Prostate gland (tissue), 2 donors: ENCODE results near the gene E2F1. TPM values are rescaled to one million over a fixed set of nuclear protein-coding genes. Genes with fewer than 3 reads are reported as not detected.

Experiments used
- DNase-seq: peaks from one replicate; pipeline ENCODE4 v3.0.0-alpha.2; 2019; ENCODE audit warnings: low spot score
- H3K27ac ChIP-seq, 2 donors: fragments of 200-600 bp; sonication (generic); 2 replicates each; pipeline ENCODE4 v1.5.1; 2017 to 2019
- H3K27me3 ChIP-seq: fragments of 200-600 bp; sonication (generic); replicated peaks from 2 replicates; pipeline ENCODE4 v1.5.1; 2019; ENCODE audit not compliant: insufficient read depth
- H3K36me3 ChIP-seq, 2 donors: fragments of 200-600 bp; sonication (generic); 1 replicate in 1 of 2; 2 replicates in 1 of 2; pipeline versions ENCODE4 v1.5.1 to v1.8.1; 2017 to 2019
- H3K4me1 ChIP-seq: fragments of 200-600 bp; sonication (generic); replicated peaks from 2 replicates; pipeline ENCODE4 v1.5.1; 2019
- H3K4me3 ChIP-seq, 2 donors: fragments of 200-600 bp; sonication (generic); 2 replicates each; pipeline ENCODE4 v1.5.1; 2017 to 2019
- H3K9me3 ChIP-seq: fragments of 200-600 bp; sonication (generic); 2 replicates; pipeline ENCODE4 v1.5.1; 2017
- POLR2A ChIP-seq: fragments of 450-650 bp; IDR thresholded peaks from one replicate; pipeline ENCODE4 v1.6.1; 2016; ENCODE audit warnings: antibody characterized with exemption, mild to moderate bottlenecking
- POLR2AphosphoS5 ChIP-seq: sonication (generic); formaldehyde crosslinking; IDR thresholded peaks from one replicate; pipeline ENCODE4 v1.6.1; 2017; ENCODE audit warnings: antibody characterized with exemption
- WGBS: methylation state at CpG from one replicate; pipeline ENCODE4 v1.1.5; 2018; 5-methylcytosine and 5-hydroxymethylcytosine counted together
- intact Hi-C: fragments of 100-400 bp; cut with DNase I; formaldehyde crosslinking; loops from one replicate; pipeline ENCODE4 v1.14.2; 2022
- total RNA-seq, 2 donors: library from RNA; depleted of rRNA; stranded (reverse); fragments of >200 nt; gene quantifications; one replicate each; pipeline ENCODE4 v1.1.0, GENCODE V29; 2016
- TF ChIP-seq, protein P1 (sequence below), 4 experiments: fragments of 200-600 bp in 2 of 4; fragments of 450-650 bp in 2 of 4; sonication (generic) in 2 of 4; IDR thresholded peaks; 1 replicate in 3 of 4; 2 replicates in 1 of 4; pipeline ENCODE4 v1.5.1; 2016 to 2019; ENCODE audit warnings: antibody characterized with exemption in 4 of 4, mild to moderate bottlenecking in 2 of 4, moderate library complexity in 2 of 4

The E2F1 gene
- total RNA-seq, 2 donors from 2014 or later = 2.0 to 10.1 TPM

DNA sequence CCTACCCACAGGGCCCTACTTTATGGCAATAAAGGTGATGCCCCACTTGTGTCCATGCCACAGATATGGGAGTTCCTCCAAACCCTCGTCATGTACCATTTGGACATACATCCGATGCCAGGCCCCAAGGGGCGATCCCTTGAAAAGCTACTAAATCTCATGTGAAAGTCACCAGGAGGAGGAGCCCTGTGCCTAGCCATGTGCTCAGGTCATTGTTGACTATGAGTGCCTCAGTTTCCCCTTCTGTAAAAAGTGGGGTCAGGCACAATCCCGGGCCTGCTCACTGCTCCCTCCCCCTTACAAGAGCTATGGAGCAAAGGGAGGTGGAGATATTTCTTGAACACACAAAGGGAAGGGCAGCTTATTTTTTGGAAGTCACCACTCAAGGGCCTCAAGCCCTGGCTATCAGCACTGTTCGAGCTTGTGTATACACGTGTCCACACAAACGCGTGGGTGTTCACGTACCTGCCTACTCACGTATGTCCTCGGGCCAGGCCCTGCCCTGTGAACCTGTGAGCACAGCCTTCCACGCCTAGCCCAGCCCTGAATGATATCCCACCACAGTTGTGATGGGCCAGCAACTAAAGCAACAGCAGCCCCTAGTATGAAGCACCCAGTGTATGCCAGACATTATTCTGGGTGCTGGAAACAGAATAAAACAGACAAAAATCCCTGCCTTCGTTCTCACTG, 17.6 kb downstream of the E2F1 start:
- TF ChIP-seq POLR2A (no peak), POLR2AphosphoS5 (no peak)
- 82% methylated on average over 12 of the region's 13 CpGs for WGBS
- H3K9me3 ChIP-seq = no peaks in the 10 kb centered on the region
- no peak for DNase-seq
- H3K4me3 ChIP-seq = no peak overlapping the region
- H3K27ac ChIP-seq = peak overlapping the region; percentile 90 to 92
- peaks cover 13% of the 10 kb centered on the region for H3K4me1 ChIP-seq
- H3K36me3 ChIP-seq = no peaks in the 10 kb centered on the region
- H3K27me3 ChIP-seq = no peaks in the 10 kb centered on the region
- intact Hi-C loops = loop anchor here (5.0 kb wide), 1 partner anchor 211 kb away; no protein-coding TSS in a partner anchor

DNA sequence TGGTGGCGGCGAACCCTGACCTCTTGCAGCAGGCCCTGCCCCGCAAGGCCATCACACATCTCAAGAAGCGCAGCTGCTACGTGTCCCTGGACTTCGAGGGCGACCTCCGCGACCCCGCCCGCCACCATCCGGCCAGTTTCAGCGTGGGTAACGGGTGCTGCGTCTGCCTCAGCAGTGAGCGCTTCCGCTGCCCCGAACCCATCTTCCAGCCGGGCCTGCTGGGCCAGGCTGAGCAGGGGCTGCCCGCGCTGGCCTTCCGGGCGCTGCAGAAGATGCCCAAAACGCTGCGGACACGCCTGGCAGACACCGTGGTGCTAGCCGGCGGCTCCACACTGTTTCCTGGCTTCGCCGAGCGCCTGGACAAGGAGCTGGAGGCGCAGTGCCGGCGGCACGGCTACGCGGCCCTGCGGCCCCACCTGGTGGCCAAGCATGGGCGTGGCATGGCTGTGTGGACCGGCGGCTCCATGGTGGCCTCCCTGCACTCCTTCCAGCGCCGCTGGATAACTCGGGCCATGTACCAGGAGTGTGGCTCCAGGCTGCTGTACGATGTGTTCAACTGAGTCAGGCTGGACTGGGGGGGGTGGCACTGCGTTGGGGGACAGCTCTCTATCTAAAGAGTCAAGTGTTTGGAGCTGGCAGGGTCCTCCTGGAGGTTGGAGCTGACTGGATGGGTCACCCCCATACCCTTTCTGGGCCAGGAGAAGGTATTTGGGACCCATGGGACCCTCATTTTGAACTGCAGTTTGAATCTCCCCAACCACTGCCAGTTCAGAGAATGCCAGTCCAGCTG, 18.3 kb downstream of the E2F1 start:
- Histone ChIP-seq H3K4me3 (peak overlapping the region; percentile 51 to 53), H3K36me3 (no peaks in the 10 kb centered on the region), H3K4me1 (peaks cover 13% of the 10 kb centered on the region), H3K9me3 (no peaks in the 10 kb centered on the region), H3K27ac (peak overlapping the region; percentile 90 to 91), H3K27me3 (no peaks in the 10 kb centered on the region)
- 43% methylated on average over 47 of the region's 47 CpGs for WGBS
- intact Hi-C loops = loop anchor here (5.0 kb wide), 1 partner anchor 211 kb away; no protein-coding TSS in a partner anchor
- DNase-seq = peak; percentile 79
- TF ChIP-seq POLR2A (peak; percentile 24), POLR2AphosphoS5 (peak; percentile 57)
- TF ChIP-seq, protein P1, sequence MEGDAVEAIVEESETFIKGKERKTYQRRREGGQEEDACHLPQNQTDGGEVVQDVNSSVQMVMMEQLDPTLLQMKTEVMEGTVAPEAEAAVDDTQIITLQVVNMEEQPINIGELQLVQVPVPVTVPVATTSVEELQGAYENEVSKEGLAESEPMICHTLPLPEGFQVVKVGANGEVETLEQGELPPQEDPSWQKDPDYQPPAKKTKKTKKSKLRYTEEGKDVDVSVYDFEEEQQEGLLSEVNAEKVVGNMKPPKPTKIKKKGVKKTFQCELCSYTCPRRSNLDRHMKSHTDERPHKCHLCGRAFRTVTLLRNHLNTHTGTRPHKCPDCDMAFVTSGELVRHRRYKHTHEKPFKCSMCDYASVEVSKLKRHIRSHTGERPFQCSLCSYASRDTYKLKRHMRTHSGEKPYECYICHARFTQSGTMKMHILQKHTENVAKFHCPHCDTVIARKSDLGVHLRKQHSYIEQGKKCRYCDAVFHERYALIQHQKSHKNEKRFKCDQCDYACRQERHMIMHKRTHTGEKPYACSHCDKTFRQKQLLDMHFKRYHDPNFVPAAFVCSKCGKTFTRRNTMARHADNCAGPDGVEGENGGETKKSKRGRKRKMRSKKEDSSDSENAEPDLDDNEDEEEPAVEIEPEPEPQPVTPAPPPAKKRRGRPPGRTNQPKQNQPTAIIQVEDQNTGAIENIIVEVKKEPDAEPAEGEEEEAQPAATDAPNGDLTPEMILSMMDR (IDR thresholded peaks at IDR 0.05) = peak; percentile 78 to 99 (median 92)

DNA sequence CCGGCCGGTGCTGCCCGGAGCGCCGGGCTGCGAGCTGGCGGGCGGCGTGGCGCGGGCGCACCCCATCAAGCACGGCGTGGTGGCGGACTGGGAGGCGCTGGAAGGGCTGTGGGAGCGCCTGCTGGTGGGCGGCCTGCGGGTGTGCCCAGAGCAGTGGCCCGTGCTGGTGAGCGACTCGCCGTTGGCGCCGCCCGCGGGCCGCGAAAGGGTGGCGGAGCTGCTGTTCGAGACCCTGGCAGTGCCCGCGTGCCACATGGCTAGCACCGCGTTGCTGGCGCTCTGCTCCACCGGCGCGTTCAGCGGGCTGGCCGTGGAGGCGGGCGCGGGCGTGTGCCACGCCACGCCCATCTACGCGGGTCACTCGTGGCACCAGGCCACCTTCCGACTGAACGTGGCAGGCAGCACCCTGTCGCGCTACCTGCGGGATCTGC, 18.9 kb downstream of the E2F1 start:
- H3K9me3 ChIP-seq = no peaks in the 10 kb centered on the region
- H3K4me3 ChIP-seq = peak overlapping the region; percentile 51 to 53
- no peaks in the 10 kb centered on the region for H3K36me3 ChIP-seq
- H3K27me3 ChIP-seq = no peaks in the 10 kb centered on the region
- intact Hi-C loops = loop anchor here (5.0 kb wide), 1 partner anchor 210 kb away; no protein-coding TSS in a partner anchor
- H3K27ac ChIP-seq = peak overlapping the region; percentile 90 to 91
- DNase-seq = no peak
- 12% methylated on average over 36 of the region's 55 CpGs for WGBS
- peaks cover 9% of the 10 kb centered on the region for H3K4me1 ChIP-seq
- TF ChIP-seq POLR2A = no peak
- TF ChIP-seq POLR2AphosphoS5 = no peak
- TF ChIP-seq, protein P1 (IDR thresholded peaks at IDR 0.05) = no peak

DNA sequence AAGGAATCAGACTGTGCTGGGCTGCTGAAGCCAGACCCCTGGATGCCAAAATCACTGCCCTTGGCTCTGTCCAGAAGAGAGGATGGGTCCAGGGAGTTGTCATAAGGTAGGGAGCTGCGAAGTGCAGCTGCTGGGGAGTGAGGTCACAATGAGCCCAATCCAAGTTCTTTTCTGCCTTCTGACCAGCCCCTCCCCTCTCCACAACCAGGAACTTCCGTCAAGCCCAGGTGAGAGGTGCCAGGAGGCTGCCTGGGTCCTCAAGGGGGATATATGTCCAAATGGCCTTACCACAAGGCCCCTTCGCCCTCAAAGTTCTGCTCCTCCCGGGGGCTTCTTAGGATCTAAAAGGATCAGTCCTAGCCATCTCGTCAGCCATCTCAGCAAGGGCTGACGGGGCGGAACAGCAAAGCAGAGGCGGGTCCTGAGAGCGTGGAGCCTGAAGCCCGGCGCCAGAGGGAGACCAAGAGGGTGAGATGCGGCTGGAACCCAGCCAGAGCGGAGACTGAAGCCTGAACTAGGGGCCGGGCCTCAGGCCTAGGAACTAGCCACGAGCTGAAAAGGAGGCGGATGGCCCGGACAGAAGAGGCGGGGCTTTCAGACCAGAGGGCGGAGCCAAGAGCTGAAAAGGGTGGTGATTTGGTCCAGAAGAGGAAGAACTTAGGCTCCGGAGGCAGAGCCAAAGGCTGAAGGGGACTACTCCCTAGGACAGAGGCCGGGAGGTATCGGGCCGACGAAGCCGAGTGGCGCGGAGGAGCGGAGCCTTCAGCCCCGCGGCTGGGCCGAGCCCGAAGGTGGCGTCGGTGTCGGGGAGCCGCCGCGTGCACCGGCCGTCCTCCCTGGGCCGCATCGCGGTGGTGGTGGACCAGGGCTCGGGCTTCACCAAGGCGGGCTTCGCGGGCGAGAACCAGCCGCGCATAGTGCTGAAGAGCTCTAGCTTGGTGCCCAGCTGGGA, 19.6 kb downstream of the E2F1 start, which contains the start of gene ACTL10:
TSS of gene ACTL10 (plus strand) at position 651 of the 952 bp plus-strand sequence. CDS start 555 bp downstream, outside the sequence.
- H3K4me1 ChIP-seq = peaks cover 7% of the 10 kb centered on the region
- peak within 1 kb of the TSS; percentile 90 to 91 for H3K27ac ChIP-seq
- 14% methylated on average over 31 of the region's 50 CpGs for WGBS
- H3K27me3 ChIP-seq = no peaks in the 10 kb centered on the region
- no peaks in the 10 kb centered on the region for H3K36me3 ChIP-seq
- peak within 1 kb of the TSS; percentile 51 to 53 for H3K4me3 ChIP-seq
- H3K9me3 ChIP-seq = no peaks in the 10 kb centered on the region
- intact Hi-C loops = loop anchor here (5.0 kb wide), 1 partner anchor 209 kb away; no protein-coding TSS in a partner anchor
- TF ChIP-seq POLR2A = peak; percentile 96
- peak; percentile 94 for TF ChIP-seq POLR2AphosphoS5
- TF ChIP-seq, protein P1 (IDR thresholded peaks at IDR 0.05) = peak in 2 of 4 experiments; percentile 43 to 50
- peak; percentile 96 for DNase-seq
